ENCODE results near the gene SLC39A2. TPM values are rescaled to one million over a fixed set of nuclear protein-coding genes. Genes with fewer than 3 reads are reported as not detected.

SLC39A2 gene
- total RNA-seq, 2 donors from 2014 or later, result 0.61 to 0.92 TPM

DNA sequence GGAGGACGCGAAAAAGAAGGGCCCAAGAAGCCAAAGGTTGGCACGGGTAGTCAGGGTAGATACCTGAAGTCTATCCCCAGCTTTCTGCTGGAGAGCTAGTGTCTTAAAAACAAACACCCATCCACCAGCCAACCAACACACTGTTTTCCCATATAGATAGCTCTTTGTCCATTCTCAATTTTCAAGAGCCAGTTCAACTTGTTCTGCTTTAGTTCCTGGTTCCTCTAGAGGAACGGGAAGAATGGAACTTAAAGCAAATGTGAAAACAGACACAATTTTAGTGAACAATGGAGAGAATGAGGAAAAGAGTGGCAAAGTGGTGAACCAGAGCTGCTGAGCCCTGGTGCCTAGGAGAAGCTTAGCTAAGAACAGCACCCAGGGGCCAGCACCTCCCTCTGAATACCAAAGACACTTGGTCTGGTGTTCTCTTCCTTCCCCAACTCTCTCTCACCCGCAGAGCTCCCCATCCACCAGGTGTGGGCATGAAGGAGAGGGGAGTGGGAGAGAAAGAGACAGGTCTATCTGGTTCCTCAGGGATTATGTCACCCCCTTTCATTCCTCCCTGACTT is 22.0 kb downstream of the SLC39A2 start:
- ATAC-seq (no peak), DNase-seq (no peak)
- intact Hi-C loops (cut with DNase I, micrococcal nuclease), result loop anchor here in 1 of 2 donors (5.0 kb wide), 1 partner anchor 76 kb away; the partner anchor contains the start of gene ZNF219

DNA sequence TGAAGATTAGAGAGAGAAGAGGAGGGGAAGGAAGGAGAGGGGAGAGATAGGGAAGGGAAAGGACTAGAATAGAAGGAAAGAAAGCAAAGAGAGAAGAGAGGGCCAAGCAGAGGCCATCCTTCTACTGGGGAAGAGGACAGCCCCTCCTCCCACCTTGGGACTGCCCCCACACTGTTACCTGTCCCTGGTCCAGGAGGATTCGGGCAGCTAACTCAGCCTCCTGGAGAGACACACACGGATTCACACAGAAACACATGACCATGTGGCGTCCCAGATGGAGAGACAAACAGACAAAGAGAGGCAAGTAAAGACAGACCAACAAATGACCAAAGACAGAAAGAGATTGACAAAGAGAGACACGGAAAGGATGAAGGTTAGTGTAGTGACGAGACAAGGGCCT is 23.6 kb downstream of the SLC39A2 start:
- DNase-seq (no peak), ATAC-seq (no peak)
- intact Hi-C loops (cut with DNase I, micrococcal nuclease), result loop anchor here in 1 of 2 donors (5.0 kb wide), 1 partner anchor 75 kb away; the partner anchor contains the start of gene ZNF219

DNA sequence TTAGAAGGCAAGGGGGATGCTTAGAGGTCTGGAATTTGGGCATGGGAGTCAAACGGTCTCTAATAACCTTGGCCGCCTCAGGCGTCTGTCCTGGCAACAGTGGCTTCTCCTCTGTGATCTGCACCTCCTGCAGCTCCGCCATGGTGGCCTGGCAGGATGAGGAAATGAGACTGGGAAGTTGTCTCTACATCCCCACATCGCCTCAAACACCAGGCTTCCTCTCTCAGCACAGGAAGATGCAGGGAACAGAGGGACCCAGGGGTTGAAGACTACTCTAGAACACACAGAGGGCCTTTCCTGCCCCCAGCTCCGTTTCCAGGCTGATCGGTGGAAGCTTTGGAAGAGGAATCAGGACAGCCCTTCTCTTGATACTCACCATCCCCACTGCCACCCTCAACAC is 24.1 kb downstream of the SLC39A2 start:
- intact Hi-C loops (cut with DNase I, micrococcal nuclease), result loop anchor here in 1 of 2 donors (5.0 kb wide), 1 partner anchor 74 kb away; the partner anchor contains the start of gene ZNF219
- ATAC-seq (no peak), DNase-seq (no peak)

DNA sequence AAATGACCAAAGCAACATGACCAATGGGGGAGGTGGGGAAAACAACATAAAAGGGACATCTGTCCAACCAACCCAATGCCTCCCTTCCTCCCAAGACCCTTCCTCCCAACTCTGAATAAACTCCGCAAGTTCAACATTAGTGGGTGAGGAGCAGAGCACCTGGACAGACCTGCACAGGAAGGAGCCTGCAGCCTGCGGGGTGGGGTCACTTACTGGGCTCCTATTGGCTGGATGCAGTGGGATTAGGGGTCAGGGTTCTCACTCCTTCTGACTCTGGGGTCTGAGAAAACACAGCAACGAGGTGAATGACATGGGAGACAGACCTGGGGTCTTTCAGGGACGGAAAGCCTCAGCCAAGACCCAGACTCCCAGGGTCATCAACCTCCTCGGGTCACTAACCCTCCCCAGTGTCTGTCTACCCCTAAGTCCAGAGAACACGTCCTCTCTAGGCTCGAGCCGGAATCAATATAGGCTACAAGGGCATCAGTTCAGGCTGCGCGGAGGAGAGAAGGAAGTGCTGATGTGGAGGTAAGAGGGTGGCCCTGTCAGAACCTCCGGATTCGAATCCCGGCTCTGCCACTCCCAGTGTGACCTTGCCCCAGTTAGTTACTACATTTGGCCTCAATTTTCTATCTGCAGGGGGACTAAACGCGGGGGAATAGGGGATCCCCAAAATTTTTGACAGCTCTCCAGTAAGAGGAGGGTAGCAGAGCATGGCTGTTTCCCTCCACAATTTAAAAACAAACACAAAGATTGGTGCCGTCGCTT is 24.9 kb downstream of the SLC39A2 start:
- DNase-seq, result peak in 1 of 2 donors; percentile 58
- peak; percentile 68 for ATAC-seq
- intact Hi-C loops (cut with DNase I, micrococcal nuclease), result loop anchor here in 1 of 2 donors (5.0 kb wide), 1 partner anchor 73 kb away; the partner anchor contains the start of gene ZNF219

DNA sequence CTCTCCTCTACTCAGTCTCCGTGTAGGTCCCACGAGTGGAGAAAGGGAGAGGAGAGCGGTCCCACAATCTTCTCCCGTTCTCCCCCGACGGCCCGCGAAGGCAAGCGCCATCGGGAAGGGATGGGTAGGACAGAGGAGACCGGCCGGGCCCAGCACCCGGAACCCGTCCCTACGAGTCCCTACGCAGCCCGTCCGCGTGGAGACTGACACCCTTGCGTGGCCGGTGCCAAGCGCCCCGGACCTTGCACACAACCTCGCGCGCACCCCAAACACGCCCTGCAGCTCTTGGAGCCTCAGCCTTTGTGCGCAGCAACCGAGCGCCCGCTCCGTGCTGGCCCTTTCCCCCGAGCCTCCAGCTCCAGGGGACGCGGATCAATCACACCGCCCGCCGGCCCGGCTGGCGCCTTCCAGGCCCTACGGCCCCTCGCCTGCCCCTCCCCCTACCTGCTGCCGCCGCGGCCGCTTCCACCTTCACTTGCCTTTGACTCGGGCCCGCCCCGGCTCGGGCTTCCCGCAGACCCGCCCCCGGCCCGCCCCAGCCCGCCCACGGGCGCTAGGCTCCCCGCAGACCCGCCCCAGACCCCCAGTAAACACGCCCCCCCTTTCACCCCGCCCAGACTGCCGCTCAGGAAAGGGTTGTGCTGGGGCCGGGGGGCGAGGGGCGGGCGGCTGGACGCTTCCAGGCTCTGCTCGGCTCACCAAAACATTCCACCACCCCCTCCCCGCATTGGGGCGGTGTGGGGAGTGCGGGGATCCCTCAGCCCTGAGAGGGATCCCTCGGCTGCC is 25.7 kb downstream of the SLC39A2 start, which contains the start of gene NDRG2:
Gene NDRG2, minus strand, starts transcription at position 477 of the 786 bp plus-strand sequence. CDS start 1,746 bp downstream, outside the sequence.
- DNase-seq, result peak; percentile 88 to 92
- ATAC-seq, result peak; percentile 88
- intact Hi-C loops (cut with DNase I, micrococcal nuclease), result loop anchor here in 1 of 2 donors (5.0 kb wide), 1 partner anchor 73 kb away; the partner anchor contains the start of gene ZNF219

DNA sequence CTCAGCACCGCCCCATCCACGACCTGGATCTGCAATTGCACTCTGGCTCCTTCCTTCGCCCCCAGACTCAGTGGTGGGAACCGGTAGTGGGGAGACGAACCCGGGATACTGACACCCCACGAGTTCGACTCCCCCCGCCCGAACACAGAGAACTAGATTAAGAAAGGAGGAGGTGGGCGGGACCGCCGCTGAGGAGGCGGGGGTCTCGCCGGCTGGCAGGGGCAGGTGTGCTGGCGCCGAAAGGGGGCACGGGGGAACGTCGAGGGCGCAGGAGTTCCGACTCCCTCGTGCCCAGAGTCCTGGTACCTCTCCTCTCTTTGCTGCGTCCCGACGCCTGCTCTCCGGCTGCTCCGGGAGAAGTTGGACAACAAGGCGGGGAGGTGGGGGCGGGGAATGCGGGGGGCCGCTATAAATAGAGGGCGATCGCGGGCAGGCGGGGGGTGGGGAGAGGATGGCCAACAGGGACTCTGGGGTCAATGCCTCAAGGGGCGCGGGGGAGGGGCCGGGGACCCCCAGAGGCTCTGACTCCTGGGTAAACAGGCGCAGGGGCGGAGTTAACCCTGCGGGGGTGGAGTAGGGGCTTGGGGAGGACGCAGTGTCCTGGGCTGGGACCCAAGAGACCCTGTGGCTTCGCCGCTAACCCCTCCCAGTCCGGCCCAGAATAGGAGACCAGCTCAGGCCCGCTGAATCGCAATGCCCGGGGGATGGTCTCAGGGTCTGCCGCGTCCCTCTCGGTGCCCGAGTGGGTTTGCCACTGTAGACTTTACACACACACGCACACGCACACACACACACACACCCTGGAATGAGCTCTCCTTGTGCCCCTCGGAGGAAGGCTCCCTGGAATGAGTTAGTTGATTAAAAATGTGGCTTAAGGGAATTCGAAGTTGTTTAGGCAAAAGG is 26.5 kb downstream of the SLC39A2 start:
- intact Hi-C loops (cut with DNase I, micrococcal nuclease), result no loop called here
- ATAC-seq, result peak; percentile 28
- peak; percentile 60 to 69 for DNase-seq

DNA sequence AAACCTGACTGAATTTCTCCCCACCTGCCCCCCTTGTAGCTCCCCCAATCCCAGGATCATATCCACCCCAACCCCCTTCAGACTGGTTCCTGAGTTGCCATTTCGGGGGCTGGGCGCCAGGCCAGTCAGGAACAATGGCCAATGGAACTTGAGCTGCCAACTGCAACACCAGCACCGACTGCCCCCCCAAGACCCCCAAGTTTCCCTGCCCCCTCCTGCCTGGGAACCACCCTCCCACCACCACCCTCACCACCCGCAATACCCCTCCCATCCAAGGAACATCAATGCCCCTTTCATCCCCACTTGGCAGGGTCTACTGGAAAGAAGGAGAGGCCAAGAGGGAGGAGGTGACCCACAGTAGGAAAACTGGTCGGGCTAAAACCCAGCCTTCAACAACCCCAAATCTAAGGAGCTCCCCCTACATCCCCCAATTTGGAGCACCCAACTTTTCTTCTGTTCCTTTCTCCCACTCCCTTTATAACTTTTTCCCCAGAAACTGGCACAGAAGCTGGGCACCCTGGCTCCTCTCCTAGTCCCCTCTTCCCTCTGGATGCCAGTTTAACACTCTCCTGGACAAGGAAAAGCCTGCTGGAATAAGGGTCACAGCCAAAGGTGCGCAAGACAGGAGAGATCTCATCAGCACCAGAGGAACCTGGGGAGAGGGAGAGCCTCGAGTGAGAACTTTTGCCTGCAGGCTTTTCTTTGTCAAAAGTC is 27.3 kb downstream of the SLC39A2 start:
- DNase-seq (no peak), ATAC-seq (no peak)
- intact Hi-C loops (cut with DNase I, micrococcal nuclease), result no loop called here

DNA sequence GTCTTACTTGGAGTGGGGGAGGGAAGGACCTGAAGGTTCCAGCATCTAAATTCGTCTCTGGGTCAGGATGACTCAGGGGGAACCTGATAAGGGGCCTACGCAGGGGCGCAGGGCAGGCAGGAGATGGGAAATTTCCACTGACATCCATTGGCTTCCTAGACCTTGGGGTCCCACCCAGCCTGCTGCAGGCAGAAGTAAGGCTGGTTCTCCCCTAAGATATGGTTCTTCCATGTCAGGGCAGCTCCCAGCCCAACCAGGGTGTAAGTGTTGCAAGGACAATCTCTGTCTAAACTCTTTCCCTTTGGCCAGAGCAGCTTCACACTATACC is 27.9 kb downstream of the SLC39A2 start:
- ATAC-seq (no peak), DNase-seq (no peak)
- intact Hi-C loops (cut with DNase I, micrococcal nuclease), result no loop called here

DNA sequence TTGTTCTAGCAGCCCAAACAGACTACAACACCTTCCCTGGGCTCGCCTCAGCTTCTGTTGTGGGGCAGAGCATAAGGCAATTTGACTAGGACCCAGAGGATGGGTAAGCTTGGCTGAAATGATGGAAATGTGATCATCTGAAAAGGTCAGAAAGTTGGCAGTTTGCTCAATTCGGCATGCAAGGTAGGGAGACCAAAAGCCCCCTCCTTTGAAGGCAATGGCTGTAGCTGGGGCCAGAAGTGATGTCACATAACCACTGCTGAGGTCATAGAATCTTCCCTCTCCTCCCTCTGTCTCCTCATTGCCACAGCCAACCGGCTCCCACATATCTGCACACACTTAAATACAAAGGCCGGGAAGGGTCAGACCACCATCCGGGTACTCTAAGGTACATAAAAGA is 30.8 kb downstream of the SLC39A2 start, which contains the start of gene TPPP2:
Gene TPPP2, plus strand, starts transcription at position 301 of the 400 bp plus-strand sequence. CDS start 365 bp downstream, outside the sequence.
- no peak for ATAC-seq
- intact Hi-C loops (cut with DNase I, micrococcal nuclease), result no loop called here

DNA sequence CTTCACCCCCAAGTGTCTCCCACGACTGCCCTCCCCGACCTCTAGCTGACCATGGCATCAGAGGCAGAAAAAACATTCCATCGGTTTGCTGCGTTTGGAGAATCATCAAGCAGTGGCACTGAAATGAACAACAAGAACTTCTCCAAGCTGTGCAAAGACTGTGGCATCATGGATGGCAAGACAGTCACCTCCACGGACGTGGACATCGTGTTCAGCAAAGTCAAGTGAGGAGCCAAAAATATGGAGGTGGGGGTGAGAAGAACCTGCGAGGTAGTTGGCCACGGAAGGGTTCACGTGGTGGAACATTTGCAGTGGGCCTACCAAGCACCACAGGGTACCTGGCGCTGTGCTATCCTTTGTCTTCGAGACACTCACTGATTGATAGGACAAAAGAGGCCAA is 31.4 kb downstream of the SLC39A2 start:
- intact Hi-C loops (cut with DNase I, micrococcal nuclease), result no loop called here
- no peak for DNase-seq
- ATAC-seq, result no peak

More for the DNA sequence above, 30.8 kb downstream of the SLC39A2 start, which contains the start of gene TPPP2:
- DNase-seq, result no peak

DNA sequence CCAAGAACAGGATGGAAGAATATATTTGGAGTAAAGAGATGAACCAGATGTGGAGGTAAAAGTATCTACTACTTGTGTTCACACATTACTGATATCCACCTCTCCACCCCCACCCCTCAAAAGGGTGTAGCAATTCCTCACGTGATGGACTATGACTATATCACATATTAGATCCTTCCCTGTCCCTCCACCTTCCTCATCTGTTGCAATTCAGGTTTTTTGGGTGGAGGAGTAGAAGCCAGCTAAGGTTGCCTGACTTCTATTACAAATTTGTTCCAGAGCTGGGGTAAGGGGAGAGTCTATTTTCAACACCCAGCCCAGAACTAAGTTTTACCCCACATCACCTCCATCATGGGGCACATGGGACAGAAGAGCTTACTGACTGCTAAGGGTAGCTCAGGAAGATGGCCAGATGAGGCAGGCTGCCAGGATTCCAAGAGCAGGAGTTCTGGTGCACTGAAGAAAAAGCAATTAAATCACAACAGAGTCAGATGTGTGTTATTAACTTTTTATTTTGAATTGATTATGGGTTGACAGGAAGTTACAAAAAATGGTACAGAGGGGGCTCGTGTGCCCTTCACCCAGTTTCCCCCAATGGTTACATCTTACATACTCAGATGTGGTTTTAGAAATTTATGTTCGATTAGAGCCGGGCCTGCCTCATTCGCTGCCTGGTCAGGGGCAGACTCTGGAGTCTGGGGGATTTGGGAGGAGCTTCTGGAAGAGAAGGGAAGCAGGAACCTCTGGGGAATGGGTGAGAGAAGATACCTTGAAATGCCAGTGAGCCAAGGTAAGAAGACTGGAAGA is 33.4 kb downstream of the SLC39A2 start:
- DNase-seq (no peak), ATAC-seq (no peak)
- intact Hi-C loops (cut with DNase I, micrococcal nuclease), result no loop called here

DNA sequence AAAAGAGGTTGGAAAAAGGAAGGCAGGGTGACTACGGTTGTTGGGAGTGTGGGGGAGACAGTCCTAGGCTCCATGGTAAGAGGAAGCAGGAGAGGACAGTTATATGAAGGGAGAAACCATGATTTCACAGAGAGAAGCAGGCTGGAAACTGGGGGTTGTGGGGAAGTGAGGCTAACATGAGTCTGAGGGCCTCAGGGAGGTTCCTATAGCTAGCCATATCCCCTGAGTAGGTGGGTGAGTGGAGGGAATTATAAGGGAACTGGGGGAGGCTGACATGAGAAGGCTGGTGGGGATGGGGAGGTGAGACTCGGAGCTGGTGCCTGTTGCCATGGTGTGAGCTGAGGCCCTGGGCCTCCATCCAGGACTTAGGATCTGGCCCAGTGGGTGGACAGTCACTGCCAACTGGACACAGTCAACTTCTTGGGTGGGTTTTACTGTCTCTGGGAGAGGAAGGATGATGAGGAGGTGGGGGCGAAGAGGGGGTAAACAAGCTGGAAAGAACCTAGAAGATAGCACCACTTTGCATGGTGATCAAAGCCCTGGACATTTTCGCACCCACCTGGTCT is 34.1 kb downstream of the SLC39A2 start:
- intact Hi-C loops (cut with DNase I, micrococcal nuclease), result no loop called here
- ATAC-seq (no peak), DNase-seq (no peak)

DNA sequence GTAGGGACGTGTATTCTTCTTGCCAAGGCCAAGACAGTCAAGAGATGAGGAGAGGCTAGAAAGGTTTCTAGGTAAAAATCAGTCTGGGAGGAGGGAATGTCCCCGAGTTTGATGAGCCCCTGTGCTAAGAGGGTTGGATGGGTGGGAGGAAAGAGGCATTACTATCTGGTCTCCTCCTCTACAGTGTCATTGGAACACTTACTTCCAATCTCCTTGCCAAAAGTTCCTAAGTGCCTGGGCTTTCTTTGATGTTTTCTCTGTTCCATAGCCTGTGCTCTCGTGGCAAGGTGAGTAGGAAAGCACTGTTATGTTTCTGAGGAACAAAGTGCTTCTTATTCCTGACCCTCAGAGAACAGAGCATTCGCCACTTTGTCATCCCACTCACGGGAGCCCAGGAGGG is 35.6 kb downstream of the SLC39A2 start, which contains the start of gene RNASE13:
Gene RNASE13, minus strand, starts transcription at position 101 of the 400 bp plus-strand sequence. CDS start 519 bp downstream, outside the sequence.
- DNase-seq, result no peak
- no peak for ATAC-seq
- intact Hi-C loops (cut with DNase I, micrococcal nuclease), result no loop called here

DNA sequence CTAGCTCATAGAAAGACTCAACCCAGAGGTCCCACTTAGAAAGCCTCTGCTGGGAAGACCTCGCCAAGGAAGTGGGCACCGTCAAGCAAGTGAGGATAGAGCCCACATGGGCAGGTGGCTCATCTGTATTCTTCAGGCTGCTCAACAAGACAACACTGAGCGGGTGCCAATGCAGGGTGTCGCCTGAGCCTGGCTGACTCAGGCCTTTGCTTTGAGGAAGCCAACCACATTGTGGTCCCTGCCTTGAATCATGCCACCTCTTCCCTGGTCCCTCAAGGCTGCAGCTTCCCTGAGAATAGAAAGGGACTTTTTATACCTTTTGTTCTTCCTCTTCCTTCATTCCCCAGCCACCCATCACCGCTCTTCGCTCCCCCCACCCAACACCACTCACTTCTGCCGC is 37.7 kb downstream of the SLC39A2 start:
- intact Hi-C loops (cut with DNase I, micrococcal nuclease), result no loop called here
- no peak for ATAC-seq
- DNase-seq, result no peak

DNA sequence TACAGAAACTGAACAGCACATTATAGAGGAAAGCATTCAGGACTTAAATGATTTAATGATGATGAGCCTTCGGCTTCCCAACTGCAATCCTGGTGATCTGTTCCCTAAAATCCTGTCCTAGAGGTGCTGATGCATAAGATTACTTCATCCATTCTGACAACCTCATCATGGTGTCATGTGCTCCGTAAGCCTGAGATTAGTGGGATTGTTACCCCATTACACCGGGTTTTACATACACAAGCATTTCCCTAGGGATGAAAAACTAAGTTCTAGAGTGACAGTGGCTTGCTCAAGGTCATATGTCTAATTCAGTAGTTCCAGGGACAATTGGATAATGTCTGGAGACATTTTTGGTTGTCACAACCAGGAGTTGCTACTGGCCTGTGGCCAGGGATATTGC is 38.1 kb downstream of the SLC39A2 start:
- intact Hi-C loops (cut with DNase I, micrococcal nuclease), result no loop called here
- ATAC-seq, result no peak
- no peak for DNase-seq
